ENCODE data around the gene TTC28.

The TTC28 gene

DNA sequence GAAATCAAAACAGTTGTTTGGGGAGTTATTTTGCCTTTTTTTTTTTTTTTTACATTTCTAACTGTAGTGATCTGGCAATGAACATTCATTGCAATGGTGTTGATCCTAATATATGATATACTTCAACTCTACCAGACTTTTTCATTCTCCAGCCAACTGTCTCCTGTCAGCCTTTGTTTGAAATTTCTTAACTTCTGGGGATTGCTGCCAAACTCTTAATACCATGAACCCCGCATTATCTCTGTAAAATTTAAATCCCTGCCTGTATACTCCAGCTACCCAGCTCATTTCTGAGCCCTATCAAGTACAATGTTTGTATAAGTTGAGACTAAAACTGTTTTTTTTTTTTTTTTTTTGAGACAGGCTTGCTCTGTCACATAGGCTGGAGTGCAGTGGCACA is 280.7 kb downstream of the TTC28 start:
- no peak for DNase-seq (ENCODE audit: low read depth)
- H3K4me3 ChIP-seq (ENCODE audit: low read depth, low read length), result no peak overlapping the region
- TF ChIP-seq, protein P1, sequence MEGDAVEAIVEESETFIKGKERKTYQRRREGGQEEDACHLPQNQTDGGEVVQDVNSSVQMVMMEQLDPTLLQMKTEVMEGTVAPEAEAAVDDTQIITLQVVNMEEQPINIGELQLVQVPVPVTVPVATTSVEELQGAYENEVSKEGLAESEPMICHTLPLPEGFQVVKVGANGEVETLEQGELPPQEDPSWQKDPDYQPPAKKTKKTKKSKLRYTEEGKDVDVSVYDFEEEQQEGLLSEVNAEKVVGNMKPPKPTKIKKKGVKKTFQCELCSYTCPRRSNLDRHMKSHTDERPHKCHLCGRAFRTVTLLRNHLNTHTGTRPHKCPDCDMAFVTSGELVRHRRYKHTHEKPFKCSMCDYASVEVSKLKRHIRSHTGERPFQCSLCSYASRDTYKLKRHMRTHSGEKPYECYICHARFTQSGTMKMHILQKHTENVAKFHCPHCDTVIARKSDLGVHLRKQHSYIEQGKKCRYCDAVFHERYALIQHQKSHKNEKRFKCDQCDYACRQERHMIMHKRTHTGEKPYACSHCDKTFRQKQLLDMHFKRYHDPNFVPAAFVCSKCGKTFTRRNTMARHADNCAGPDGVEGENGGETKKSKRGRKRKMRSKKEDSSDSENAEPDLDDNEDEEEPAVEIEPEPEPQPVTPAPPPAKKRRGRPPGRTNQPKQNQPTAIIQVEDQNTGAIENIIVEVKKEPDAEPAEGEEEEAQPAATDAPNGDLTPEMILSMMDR (IDR thresholded peaks at IDR 0.05; ENCODE audit: low read depth, low read length, missing control alignments), result no peak

DNA sequence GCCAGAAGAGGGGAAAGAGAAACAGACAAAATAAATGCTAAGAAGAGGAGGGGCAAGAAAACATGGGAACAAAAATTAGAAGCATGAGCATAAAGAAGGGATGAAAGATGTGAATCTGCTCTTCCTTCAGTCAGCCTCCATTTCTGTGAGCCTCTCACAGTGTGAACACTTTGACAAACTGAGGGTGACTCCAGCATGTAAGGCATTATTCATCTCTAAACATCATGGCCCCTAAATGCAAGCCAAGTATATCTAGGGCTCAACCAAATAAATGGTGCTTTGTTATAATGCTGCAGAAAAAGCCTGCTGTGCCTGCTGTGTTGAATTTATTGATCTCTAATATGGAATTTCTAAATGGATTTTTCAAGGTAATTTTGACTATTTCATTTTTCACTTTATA is 281.3 kb downstream of the TTC28 start:
- no peak overlapping the region for H3K4me3 ChIP-seq (ENCODE audit: low read depth, low read length)
- TF ChIP-seq, protein P1 (IDR thresholded peaks at IDR 0.05; ENCODE audit: low read depth, low read length, missing control alignments), result no peak
- DNase-seq (ENCODE audit: low read depth), result no peak

DNA sequence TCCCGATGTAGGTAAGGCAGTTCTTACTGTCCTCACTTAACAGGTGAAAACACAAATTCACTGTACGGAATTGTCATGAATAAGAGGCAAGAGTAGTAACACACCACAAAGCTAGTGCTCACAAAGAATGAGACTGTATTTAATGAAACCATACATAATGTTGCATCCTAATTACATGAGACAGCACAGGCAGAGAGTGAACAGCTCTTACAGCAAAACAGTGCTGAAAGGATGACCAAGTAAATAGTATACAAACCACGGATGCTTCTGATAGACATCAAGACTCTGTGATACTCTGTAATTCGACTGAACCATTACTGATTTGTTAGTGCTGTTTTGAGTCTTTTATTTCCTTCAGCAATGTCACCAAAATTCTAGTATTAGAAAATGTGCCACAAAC is 282.3 kb downstream of the TTC28 start:
- TF ChIP-seq, protein P1 (IDR thresholded peaks at IDR 0.05; ENCODE audit: low read depth, low read length, missing control alignments), result no peak

DNA sequence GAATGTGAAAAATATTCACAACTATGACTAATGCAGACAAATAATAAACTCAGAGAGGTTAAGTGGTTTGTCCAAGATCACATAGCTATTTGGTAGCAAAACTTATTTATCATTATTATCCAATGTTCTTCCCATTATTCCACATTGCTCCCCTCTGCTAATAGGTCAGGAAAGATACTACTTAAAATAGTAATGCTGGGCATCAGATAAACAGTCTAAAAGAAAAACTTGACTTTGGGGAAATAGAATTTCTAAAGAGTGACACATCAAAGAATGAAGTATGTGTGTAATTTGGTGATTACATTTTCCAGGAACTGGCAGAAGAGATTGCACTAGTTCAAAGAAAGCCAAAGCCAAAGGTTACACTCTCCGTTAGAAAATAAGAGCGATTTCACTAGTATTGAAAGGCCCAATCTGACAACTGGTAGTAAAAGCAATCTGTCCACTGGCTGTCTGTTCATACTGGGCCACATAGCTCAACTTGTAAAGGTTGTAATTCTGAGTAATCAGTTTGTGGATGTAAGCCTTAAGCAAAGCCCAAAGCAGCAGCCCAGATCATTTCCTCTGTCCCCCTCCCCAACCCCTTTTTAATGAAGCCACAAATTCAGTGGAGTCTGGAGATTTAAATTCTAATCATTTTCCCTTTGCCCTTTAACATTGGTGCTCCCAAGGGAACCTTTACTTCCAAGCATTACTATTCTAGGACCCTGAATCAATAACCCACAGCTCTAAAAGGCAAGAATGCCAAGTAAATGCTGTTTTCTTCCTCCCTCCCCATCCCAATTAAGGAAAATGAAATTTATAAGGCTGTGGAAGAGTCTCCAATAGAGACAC is 283.5 kb downstream of the TTC28 start:
- DNase-seq (ENCODE audit: low read depth), result no peak
- TF ChIP-seq, protein P1 (IDR thresholded peaks at IDR 0.05; ENCODE audit: low read depth, low read length, missing control alignments), result no peak
- no peak overlapping the region for H3K4me3 ChIP-seq (ENCODE audit: low read depth, low read length)

More for the DNA sequence above, 282.3 kb downstream of the TTC28 start:
- no peak for DNase-seq (ENCODE audit: low read depth)
- no peak overlapping the region for H3K4me3 ChIP-seq (ENCODE audit: low read depth, low read length)

DNA sequence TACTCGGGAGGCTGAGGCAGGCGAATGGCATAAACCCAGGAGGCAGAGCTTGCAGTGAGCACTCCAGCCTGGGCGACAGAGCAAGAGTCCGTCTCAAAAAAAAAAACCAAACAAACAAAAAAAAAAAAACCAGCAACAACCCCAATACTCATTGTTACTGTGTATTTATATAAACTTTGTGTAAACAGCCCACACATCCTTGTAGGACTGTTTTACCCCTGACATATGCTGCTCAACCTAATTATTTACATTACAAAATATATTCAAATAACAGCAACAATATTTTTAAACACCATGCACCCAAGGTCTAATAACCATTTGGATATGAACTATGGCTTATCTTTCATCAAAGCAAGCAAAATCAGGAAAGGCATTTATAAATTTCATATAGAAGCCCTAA is 284.1 kb downstream of the TTC28 start:
- H3K4me3 ChIP-seq (ENCODE audit: low read depth, low read length), result no peak overlapping the region
- TF ChIP-seq, protein P1 (IDR thresholded peaks at IDR 0.05; ENCODE audit: low read depth, low read length, missing control alignments), result no peak

DNA sequence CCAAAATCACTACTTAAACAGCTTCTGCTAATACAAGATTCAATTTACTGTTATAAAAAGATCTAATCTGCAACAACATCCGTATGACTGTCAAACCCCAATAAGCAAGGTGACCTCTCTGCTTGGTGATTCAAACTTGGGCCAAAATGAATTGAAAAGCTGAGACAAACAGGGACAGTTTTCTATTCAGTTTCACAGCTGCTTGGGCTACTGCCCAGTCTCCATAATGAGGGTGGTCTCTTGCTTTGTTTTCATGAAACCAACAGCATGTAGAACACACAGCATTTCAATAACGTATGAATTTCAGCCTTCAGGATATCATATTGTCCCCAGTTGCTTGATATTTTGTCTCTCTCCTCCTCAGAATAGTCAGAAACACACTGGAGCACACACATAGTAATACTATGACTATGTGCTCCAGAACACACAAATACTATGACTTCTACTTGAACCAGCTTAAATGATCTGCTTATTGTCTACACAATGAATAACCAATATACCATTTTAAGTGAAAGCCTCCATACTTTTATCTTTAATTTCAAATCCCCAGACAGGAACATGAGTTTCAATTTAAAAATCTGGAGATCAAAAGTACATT is 285.0 kb downstream of the TTC28 start:
- DNase-seq (ENCODE audit: low read depth), result no peak

More for the DNA sequence above, 284.1 kb downstream of the TTC28 start:
- DNase-seq (ENCODE audit: low read depth), result no peak

More for the DNA sequence above, 285.0 kb downstream of the TTC28 start:
- TF ChIP-seq, protein P1 (IDR thresholded peaks at IDR 0.05; ENCODE audit: low read depth, low read length, missing control alignments), result no peak
- no peak overlapping the region for H3K4me3 ChIP-seq (ENCODE audit: low read depth, low read length)
